Measurements from ENCODE around the gene RPS6KA3.

Gene RPS6KA3

GRCh38 chrX:20266810-20267606 is at the start of gene RPS6KA3:
RPS6KA3 (minus strand) TSS chrX:20266909; CDS start chrX:20266632, 277 bp downstream.
- DNase-seq (ENCODE audit: low spot score): peak; percentile 92

- DNase-seq (ENCODE audit: low spot score): no peak
Observed at GRCh38 chrX:20315140-20315539, 48.4 kb upstream of the RPS6KA3 start.

GRCh38 chrX:20313899-20314298 is 47.2 kb upstream of the RPS6KA3 start:
- no peak for DNase-seq (ENCODE audit: low spot score)

- DNase-seq (ENCODE audit: low spot score): no peak
Observed at GRCh38 chrX:20312018-20312417, 45.3 kb upstream of the RPS6KA3 start.

- no peak for DNase-seq (ENCODE audit: low spot score)
Observed at GRCh38 chrX:20311505-20311904, 44.8 kb upstream of the RPS6KA3 start.

GRCh38 chrX:20309806-20310205 is 43.1 kb upstream of the RPS6KA3 start:
- no peak for DNase-seq (ENCODE audit: low spot score)

- no peak for DNase-seq (ENCODE audit: low spot score)
Observed at GRCh38 chrX:20306668-20307067, 40.0 kb upstream of the RPS6KA3 start.

- no peak for DNase-seq (ENCODE audit: low spot score)
Observed at GRCh38 chrX:20300822-20301221, 34.1 kb upstream of the RPS6KA3 start.

GRCh38 chrX:20294957-20295356 is 28.2 kb upstream of the RPS6KA3 start:
- DNase-seq (ENCODE audit: low spot score): no peak

GRCh38 chrX:20294284-20294683 is 27.6 kb upstream of the RPS6KA3 start:
- no peak for DNase-seq (ENCODE audit: low spot score)

- DNase-seq (ENCODE audit: low spot score): no peak
Observed at GRCh38 chrX:20285511-20285910, 18.8 kb upstream of the RPS6KA3 start.

- no peak for DNase-seq (ENCODE audit: low spot score)
Observed at GRCh38 chrX:20284992-20285391, 18.3 kb upstream of the RPS6KA3 start.

GRCh38 chrX:20284444-20284843 is 17.7 kb upstream of the RPS6KA3 start:
- DNase-seq (ENCODE audit: low spot score): no peak

- DNase-seq (ENCODE audit: low spot score): no peak
Observed at GRCh38 chrX:20280938-20281337, 14.2 kb upstream of the RPS6KA3 start.

GRCh38 chrX:20274121-20274520 is 7.4 kb upstream of the RPS6KA3 start:
- DNase-seq (ENCODE audit: low spot score): no peak

- DNase-seq (ENCODE audit: low spot score): no peak
Observed at GRCh38 chrX:20271730-20272129, 5.0 kb upstream of the RPS6KA3 start.

- DNase-seq (ENCODE audit: low spot score): no peak
Observed at GRCh38 chrX:20271186-20271585, 4.5 kb upstream of the RPS6KA3 start.

GRCh38 chrX:20270562-20270890 is 3.8 kb upstream of the RPS6KA3 start:
- DNase-seq (ENCODE audit: low spot score): no peak

GRCh38 chrX:20269848-20270561 is 3.3 kb upstream of the RPS6KA3 start:
- no peak for DNase-seq (ENCODE audit: low spot score)

- DNase-seq (ENCODE audit: low spot score): peak; percentile 69
Observed at GRCh38 chrX:20267931-20268701, 1.4 kb upstream of the RPS6KA3 start.

GRCh38 chrX:20267607-20267930 is 860 bp upstream of the RPS6KA3 start:
- no peak for DNase-seq (ENCODE audit: low spot score)

GRCh38 chrX:20265726-20266681 is 705 bp downstream of the RPS6KA3 start:
- peak; percentile 61 for DNase-seq (ENCODE audit: low spot score)

All from left forelimb (tissue), 1 donor.